SK-N-SH treated with all-trans-retinoic acid at 6 μM for 48 hours (cell line): ENCODE results near the gene REPS1.

Experiments
- ARNTL ChIP-seq: fragments of 450-650 bp; formaldehyde crosslinking; IDR thresholded peaks from 2 replicates; pipeline ENCODE4 v1.5.0; 2020; ENCODE audit warnings: low read depth, mild to moderate bottlenecking, moderate library complexity, borderline replicate concordance
- BACH2 ChIP-seq: fragments of 250-450 bp; sonication (Bioruptor Pico); IDR thresholded peaks from 2 replicates; pipeline ENCODE4 v1.9.0; 2021; ENCODE audit warnings: mild to moderate bottlenecking, borderline replicate concordance
- PATZ1 ChIP-seq: fragments of 250-450 bp; sonication (Bioruptor Pico); IDR thresholded peaks from 2 replicates; pipeline ENCODE4 v1.8.0; 2020; ENCODE audit warnings: mild to moderate bottlenecking, moderate library complexity, borderline replicate concordance
- SNAI2 ChIP-seq: fragments of 250-450 bp; sonication (Bioruptor Pico); IDR thresholded peaks from 2 replicates; pipeline ENCODE4 v1.5.0; 2020; ENCODE audit warnings: mild to moderate bottlenecking, moderate library complexity
- TOX ChIP-seq: fragments of 250-450 bp; sonication (Bioruptor Pico); IDR thresholded peaks from 2 replicates; pipeline ENCODE4 v1.8.0; 2021; ENCODE audit warnings: mild to moderate bottlenecking, moderate library complexity, borderline replicate concordance
- ZNF70 ChIP-seq: fragments of 450-650 bp; formaldehyde crosslinking; IDR thresholded peaks from 2 replicates; pipeline ENCODE4 v1.5.0; 2020; ENCODE audit warnings: mild to moderate bottlenecking, moderate library complexity
- TF ChIP-seq, protein P1 (sequence below): fragments of 250-450 bp; sonication (Bioruptor Pico); IDR thresholded peaks from 2 replicates; pipeline ENCODE4 v1.5.1; 2020; ENCODE audit warnings: low read depth, mild to moderate bottlenecking, moderate library complexity

- no peak for TF ChIP-seq ZNF70
- no peak for TF ChIP-seq PATZ1
- TF ChIP-seq SNAI2: no peak
- no peak for TF ChIP-seq ARNTL (CRISPR knock-in tag)
- TF ChIP-seq, protein P1, sequence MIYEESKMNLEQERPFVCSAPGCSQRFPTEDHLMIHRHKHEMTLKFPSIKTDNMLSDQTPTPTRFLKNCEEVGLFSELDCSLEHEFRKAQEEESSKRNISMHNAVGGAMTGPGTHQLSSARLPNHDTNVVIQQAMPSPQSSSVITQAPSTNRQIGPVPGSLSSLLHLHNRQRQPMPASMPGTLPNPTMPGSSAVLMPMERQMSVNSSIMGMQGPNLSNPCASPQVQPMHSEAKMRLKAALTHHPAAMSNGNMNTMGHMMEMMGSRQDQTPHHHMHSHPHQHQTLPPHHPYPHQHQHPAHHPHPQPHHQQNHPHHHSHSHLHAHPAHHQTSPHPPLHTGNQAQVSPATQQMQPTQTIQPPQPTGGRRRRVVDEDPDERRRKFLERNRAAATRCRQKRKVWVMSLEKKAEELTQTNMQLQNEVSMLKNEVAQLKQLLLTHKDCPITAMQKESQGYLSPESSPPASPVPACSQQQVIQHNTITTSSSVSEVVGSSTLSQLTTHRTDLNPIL (CRISPR knock-in tag): no peak
- no peak for TF ChIP-seq BACH2 (CRISPR knock-in tag)
- no peak for TF ChIP-seq TOX
These were observed 44.9 kb downstream of the REPS1 start for GRCh38 chr6:138943089-138943625.
